NCI-H2196 (cell line): Measurements from ENCODE around the gene EPHA1.

Source experiments
- DNase-seq: peaks from one replicate; lab custom pipeline; 2025; ENCODE audit not compliant: unreplicated experiment; lab: John Stamatoyannopoulos, UW

The EPHA1 gene

DNA sequence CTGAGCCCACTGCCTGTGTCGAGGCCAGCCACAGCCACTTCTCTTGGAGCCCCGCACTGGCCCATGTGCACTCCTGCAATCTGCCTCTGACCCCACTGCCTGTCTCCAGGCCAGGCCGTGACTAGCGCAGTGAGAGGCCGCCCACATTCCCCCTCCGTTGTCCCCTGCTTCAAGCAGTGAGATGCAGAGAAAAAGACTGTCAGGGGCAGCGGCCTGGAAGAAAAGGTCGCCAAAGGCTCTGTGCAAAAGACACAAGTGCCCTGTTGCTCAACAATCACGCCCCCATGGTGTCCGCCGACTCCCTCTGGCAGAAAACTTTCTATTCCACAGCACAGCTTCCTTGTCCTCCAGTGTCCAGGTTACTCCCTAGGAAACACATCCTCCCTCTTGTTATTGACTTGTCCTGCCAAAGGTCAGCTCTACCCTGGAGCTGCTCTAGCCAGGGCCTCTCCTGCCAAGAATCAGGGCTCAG lies 56.1 kb downstream of the EPHA1 start:
- DNase-seq: no peak

DNA sequence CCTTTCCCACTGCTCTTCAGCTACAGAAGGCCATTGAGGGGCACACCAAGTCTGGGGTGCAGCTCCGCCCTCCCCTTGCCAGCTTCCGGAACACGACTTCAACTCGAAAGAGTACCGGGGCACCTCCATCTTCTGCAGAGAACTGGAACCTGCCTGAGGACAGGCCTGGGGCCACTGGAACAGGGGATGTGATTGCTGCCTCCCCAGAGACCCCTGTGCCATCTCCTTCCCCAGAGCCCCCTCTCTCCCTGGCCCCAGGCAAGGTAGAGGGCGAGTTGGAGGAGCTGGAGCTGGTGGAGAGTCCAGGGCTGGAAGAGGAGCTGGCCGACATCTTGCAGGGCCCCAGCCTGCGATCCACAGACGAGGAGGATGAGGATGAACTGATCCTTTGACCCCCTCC lies 57.1 kb downstream of the EPHA1 start:
- no peak for DNase-seq

- no peak for DNase-seq
These were observed 57.6 kb downstream of the EPHA1 start for GRCh38 chr7:143351060-143351459.

GRCh38 chr7:143347950-143348349 lies 60.7 kb downstream of the EPHA1 start:
- no peak for DNase-seq

DNA sequence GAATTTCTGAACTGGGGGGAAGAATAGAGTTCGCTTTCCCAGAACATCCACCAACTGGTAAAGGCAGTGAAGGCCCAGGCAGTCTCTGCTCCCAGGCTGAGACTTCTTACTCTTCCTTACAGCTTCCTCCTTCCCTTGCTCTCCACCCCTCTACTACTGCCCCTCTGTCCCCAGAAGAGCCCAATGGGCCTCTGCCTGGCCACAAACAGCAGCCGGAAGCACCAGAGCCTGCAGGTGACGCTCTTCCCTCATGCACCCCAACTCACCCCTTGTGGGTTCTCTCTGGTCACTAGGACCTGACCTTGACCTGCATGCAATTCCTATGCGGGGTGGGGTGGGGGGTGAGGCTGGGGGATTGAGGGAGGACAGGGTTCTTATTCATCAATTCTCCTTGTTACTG lies 62.6 kb downstream of the EPHA1 start:
- no peak for DNase-seq

GRCh38 chr7:143345428-143345900 lies 63.2 kb downstream of the EPHA1 start:
- no peak for DNase-seq

- DNase-seq: no peak
These were observed 65.1 kb downstream of the EPHA1 start for GRCh38 chr7:143343596-143343995.

DNA sequence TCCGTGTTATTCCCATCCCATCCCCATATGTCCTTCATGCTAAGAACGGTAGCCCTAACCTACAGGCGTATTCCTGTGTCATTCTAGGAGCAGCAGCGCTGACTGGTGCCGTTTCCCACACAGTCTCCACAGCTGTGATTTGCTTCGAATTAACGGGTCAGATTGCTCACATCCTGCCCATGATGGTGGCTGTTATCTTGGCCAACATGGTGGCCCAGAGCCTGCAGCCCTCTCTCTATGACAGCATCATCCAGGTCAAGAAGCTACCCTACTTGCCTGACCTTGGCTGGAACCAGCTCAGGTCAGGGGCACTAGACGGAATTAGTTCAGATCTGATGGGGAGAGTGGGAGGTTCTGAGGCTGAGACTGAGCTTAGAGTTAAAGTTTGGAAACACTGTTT lies 66.8 kb downstream of the EPHA1 start:
- no peak for DNase-seq
